ENCODE data around the gene CREB5.
"Not testable (repeated sequence)": the region's sequence is repeated elsewhere in the genome, so short reads cannot be mapped to it uniquely, and the experiment has no call there.

Gene CREB5

GRCh38 chr7:28587211-28587610 lies 174.9 kb downstream of the CREB5 start:
- DNase-seq: no peak

- no peak for DNase-seq
These were observed 176.3 kb downstream of the CREB5 start for GRCh38 chr7:28588602-28589001.

DNA sequence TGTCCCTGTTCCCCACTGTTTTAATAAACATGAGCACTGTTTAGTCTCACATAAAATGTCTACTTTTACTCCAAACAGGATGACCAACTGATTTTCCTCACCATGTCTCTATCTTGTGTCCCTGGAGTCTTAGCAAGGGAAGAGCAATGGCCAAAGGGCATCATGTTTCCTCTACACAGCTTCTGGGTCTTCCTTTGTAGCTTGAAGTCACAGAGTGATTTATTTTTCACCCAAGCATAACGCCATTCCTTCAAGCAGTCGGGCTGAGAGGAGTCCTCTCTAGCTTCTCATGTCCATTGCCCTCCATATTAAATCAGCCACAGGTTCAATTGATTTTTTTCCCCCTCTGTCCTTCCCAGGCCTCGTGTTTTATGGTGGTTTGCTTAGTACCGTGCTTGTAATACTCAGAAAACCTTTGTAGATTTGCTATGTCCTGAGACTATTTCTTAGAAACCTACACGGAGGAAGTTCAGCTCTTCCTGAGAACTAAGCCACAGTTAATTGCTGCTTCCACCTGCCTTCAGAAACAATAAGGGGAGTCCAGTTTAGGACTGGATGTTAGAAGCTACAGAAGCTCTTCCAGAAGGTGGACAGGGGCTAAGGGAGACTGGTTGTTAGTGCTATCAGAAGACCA lies 178.8 kb downstream of the CREB5 start:
- DNase-seq: no peak

DNA sequence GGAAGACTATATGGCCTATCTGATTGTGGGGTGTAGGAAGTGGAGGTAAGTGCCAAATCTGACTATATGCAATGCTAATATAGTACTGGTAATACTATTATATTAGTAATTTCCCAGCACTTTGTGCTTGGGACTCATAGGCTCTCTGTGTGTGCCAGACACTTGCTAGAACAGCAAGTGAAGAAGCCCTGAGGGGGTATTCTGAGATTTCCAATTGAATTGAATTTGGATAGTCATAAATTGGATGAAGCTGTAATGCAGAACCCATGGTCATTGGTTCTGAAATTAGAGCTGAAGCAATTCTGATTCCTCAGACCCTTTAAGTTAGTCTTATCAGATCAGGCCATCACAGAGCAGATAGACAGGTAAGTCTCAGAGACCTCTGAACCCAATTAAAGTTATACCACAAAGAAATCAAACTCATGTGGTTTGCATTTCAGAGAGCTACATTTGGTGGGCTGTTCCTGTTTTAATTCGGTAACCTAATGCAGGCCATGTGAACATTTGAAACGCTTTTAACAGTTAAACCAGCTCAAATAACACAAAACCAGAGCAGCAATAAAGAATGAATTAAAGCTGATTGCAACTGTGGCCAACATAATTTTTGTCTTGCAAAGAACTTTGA lies 179.5 kb downstream of the CREB5 start:
- no peak for DNase-seq

GRCh38 chr7:28592861-28593260 lies 180.5 kb downstream of the CREB5 start:
- no peak for DNase-seq

GRCh38 chr7:28595076-28595475 lies 182.8 kb downstream of the CREB5 start:
- no peak for DNase-seq

DNA sequence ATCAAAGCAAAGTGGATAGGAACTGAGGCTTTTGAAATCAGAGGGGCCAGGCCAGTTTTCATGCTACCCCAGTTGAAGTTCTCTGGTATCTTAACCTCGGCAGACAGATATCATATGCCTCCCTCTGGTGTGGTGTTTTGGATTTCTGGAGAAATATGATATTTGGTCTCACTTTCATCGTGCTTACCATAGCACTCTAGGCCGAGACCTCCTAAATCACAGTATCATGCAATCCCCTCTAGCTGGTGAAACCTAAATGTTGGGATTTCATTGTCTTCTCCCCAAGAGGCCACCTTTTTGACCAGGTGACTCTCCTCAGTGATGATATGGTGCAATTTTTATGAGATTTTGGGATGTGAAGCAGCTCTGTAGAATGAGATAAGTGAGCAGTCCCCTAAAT lies 183.5 kb downstream of the CREB5 start:
- DNase-seq: no peak

DNA sequence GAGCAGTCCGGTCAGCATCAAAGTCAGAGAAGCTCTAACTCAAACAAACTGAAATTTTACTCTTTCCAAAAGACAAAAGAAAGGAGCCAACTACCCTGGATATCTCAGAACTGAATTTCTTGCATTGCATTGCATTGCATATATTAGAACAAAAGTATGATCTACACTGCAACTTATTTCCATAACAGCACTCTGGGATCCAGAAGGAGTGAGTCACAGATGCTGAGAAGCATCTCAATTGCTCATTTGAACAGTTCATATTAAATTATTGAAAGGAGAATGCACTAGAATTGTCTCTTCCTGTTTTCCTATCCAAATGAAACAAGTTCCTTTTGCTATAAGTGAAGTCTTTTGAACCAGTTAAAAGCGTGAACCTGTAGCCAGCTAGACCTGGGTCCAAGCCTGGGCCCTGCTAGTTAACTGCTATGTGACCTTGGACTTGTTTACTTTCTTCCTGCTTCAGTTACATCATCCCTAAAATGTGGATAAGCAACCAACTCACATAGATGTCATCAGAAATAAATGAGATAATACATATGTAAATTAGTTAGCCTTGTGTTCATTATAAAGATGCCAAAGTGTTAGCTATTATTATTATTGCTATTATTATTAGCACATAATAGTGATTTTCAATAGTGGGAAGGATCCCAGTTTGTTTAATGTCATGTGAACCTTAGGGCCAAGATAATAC lies 184.1 kb downstream of the CREB5 start:
- DNase-seq: no peak

- no peak for DNase-seq
These were observed 185.0 kb downstream of the CREB5 start for GRCh38 chr7:28597284-28597683.

DNA sequence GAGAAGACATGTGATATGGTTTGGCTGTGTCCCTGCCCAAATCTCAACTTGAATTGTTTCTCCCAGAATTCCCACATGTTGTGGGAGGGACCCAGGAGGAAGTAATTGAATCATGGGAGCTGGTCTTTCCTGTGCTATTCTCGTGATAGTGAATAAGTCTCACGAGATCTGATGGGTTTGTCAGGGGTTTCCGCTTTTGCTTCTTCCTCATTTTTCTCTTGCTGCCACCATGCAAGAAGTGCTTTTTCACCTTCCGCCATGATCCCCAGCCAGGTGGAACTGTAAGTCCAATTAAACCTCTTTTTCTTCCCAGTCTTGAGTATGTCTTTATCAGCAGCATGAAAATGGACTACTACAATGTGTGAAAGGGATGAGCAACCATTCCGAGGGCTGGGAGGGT lies 185.7 kb downstream of the CREB5 start:
- DNase-seq: not testable (repeated sequence)

DNA sequence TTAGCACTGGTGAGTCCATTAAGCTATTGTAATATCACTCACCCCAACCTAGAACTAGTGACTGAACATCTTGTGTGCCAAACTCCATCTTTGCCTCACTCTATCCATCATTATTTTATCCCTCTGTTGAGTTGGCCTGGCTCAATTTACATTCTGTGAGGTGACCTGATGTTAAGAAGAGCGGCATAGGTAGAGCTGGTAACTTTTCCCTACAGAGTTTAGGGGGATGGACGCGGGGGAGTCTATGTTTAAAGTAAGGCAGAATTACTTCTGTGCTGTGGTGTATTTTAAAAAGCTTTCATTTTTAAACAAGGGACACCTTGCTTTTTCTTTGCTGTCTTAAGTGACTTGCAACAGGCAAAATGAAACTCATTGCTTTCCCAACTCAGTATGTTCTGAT lies 186.3 kb downstream of the CREB5 start:
- no peak for DNase-seq

GRCh38 chr7:28599411-28599810 lies 187.1 kb downstream of the CREB5 start:
- DNase-seq: no peak

DNA sequence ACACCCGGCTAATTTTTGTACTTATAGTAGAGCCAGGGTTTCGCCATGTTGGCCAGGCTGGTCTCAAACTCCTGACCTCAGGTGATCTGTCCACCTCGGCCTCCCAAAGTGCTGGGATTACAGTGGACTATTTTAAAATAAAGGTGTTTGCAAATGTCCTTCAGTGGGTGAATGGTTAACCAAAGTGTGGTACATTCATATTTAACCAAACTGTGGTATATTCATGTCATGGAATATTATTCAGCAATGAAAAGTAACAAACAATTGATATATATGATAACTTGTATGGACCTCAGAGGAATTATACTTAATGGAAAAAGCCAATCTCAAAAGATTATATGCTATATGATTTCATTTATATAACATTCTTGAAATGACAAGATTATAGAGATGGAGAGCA lies 190.0 kb downstream of the CREB5 start:
- no peak for DNase-seq

DNA sequence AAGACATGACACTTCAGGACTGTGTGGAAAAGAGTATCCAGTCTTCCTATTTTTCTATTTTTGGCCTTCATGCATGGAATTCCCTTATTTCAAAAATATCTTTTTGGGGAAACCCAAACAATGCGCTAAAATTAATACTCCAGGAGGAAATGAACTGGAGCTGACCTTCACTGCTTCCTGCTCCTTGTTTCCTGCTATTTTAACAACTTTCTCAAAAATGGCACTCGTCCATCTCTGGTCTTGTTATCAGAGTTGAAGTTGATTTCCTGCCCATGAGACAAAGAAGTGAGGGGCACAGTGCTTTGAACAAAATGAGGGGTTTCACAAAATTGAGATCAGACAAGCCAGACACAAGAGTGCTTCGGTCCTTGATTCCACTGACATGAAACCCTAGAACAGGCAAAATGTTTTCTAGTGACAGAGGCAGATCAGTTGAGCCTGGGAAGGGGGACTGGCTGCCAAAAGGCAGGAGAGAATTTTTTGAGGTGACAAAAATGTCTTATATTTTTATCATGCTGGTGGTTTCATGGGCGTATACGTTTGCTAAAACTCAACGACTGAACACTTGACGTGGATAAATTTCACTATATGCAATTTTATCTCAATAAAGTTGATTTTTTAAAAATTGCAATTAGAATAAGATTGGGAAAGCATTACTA lies 193.2 kb downstream of the CREB5 start:
- no peak for DNase-seq

GRCh38 chr7:28606421-28606820 lies 194.1 kb downstream of the CREB5 start:
- no peak for DNase-seq

DNA sequence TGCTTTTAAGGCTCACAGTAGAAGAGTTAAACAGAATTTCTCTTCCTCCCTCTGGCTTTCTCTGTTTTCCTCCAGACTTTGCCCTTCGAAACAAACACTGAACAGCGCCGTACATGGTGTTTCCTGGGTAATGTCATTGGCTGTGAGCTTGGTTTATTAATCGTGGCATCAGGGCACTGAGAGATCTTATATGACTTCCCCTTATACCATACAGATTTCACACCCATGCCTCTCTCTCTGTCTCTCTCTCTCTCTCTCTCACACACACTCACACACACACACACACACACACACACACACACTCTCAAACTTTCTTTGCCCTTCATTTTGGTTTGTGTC lies 195.5 kb downstream of the CREB5 start:
- DNase-seq: no peak

- DNase-seq: no peak
These were observed 195.9 kb downstream of the CREB5 start for GRCh38 chr7:28608237-28608656.

DNA sequence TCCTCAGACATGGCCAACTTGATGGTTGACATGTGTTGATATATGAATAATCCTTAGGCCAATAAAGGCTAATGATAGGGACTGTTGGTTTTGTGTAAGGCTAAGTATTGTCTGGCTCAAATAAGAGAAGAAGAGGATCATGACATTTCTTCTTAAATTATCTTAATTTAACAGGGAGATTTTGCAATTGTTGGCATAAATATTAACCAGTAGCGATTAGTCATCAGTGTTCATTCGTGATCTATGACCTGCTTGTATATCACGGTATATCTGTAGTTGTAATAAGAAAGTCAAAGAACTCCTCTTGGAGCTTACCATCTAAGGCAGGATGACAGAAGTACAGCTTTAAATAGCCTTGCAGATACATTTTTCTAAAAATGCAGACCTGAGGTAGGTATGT lies 196.4 kb downstream of the CREB5 start:
- DNase-seq: no peak

GRCh38 chr7:28609608-28610007 lies 197.3 kb downstream of the CREB5 start:
- DNase-seq: no peak

DNA sequence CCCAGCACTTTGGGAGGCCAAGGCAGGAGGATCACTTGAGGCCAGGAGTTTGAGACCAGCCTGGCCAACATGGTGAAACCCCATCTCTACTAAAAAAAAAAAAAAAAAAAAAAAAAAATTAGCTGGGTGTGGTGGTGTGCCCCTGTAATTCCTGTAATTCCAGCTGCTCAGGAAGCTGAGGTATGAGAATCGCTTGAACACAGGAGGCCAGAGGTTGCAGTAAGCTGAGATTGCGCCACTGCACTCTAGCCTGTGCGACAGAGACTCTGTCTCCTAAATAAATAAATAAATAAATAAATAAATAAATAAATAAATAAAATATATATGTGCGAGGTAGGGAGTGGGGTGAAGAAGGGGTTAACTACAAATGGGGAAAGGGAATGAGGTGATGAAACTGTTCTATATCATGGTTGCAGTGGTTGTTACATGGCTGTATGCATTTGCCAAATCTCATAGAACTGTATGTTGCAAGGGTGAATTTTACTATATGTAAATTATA lies 199.1 kb downstream of the CREB5 start:
- not testable (repeated sequence) for DNase-seq

DNA sequence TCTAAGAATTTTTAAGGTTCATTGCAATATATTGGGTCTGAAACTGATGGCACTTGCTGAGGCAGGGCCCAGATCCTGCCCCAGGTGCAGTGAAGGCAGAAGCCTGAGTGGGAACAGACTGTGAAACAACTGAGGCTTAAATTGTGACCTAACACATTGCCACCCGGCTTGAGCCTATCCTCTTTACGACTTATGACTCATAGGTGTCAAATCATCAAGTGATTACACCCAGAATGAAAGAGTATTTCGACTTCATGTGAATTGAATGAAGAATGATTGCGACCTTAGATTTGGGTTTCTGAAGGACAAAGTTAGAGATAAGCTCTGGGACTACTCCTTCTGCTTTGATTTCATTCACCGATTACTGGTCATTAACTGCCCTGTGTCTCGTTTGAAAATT lies 200.9 kb downstream of the CREB5 start:
- DNase-seq: no peak

DNA sequence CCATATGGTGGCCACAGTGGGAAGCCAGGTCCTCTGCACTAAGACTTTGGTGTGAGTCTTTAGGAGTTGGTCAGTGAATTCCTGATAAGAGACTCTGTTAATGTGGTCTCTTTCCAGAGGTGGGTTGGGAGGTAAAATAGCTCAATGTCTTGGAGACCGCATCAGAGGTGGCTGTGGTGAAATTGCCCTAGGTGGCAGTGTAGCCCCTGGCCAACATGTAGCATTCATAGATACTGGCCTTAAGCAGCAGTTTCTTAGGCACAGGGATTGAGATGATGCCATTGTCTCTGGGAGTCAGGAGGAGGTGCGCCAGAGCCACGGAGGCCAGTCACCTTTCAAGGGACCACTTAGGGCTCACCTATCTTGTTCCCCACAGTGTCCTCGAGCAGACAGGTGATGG lies 202.8 kb downstream of the CREB5 start:
- no peak for DNase-seq

GRCh38 chr7:28617308-28617880 lies 205.1 kb downstream of the CREB5 start:
- DNase-seq: no peak

Measured in CD4-positive, alpha-beta T cell treated with Interleukin-17A for 4 hours (primary cell).